Activated CD8-positive, alpha-beta T cell treated with anti-CD3 and anti-CD28 coated beads for 36 hours (primary cell): ENCODE data around the gene NCK2. TPM values are rescaled to one million over a fixed set of nuclear protein-coding genes. Genes with fewer than 3 reads are reported as not detected.

Source experiments
- ATAC-seq: fragments of 200-7000 bp; cut with Tn5 transposase; one replicate; pipeline ENCODE4 v1.10.0; 2021; ENCODE audit warnings: mild to moderate bottlenecking, moderate library complexity
- CTCF ChIA-PET: fragments of 350-600 bp; sonication (Branson Sonifier 250); formaldehyde crosslinking; loops from one replicate; lab custom pipeline; 2021; ENCODE audit warnings: antibody characterized with exemption; lab: Charles Lee
- POLR2A ChIA-PET: fragments of 350-600 bp; sonication (Branson Sonifier 250); formaldehyde crosslinking; loops from one replicate; lab custom pipeline; 2021; ENCODE audit warnings: antibody characterized with exemption; lab: Charles Lee
- DNase-seq: peaks from one replicate; pipeline ENCODE4 v3.0.0-alpha.2; 2020
- H3K27ac Mint-ChIP-seq: one replicate; pipeline ENCODE4 v1.8.0; 2021; ENCODE audit warnings: mild to moderate bottlenecking, mixed read lengths
- H3K27me3 Mint-ChIP-seq: one replicate; pipeline ENCODE4 v1.8.0; 2021; ENCODE audit warnings: mixed read lengths
- H3K36me3 Mint-ChIP-seq: one replicate; pipeline ENCODE4 v1.8.0; 2021; ENCODE audit warnings: low read depth, mixed read lengths
- H3K4me1 Mint-ChIP-seq: one replicate; pipeline ENCODE4 v1.8.0; 2021; ENCODE audit warnings: low read depth, mixed read lengths
- H3K4me3 Mint-ChIP-seq: one replicate; pipeline ENCODE4 v1.8.0; 2021; ENCODE audit warnings: mild to moderate bottlenecking, moderate library complexity, mixed read lengths
- H3K9me3 Mint-ChIP-seq: one replicate; pipeline ENCODE4 v1.8.0; 2021; ENCODE audit warnings: mixed read lengths
- CTCF ChIP-seq: fragments of 200-600 bp; IDR thresholded peaks from one replicate; pipeline ENCODE4 v1.8.0; 2022; ENCODE audit warnings: antibody characterized with exemption, mild to moderate bottlenecking
- intact Hi-C: fragments of 100-400 bp; cut with micrococcal nuclease; formaldehyde crosslinking; loops from one replicate; pipeline ENCODE4 v1.10.0; 2022
- total RNA-seq, 2 experiments: library from RNA; stranded (reverse); gene quantifications; one replicate each; pipeline ENCODE4 v1.2.3, GENCODE V29; 2021

The NCK2 gene
- total RNA-seq, 2 experiments from 2014 or later: 68.3 to 69.7 TPM

GRCh38 chr2:105797298-105797819, 52.6 kb downstream of the NCK2 start:
- Mint-ChIP-seq H3K4me3 (peak overlapping the region; percentile 66), H3K4me1 (peaks cover 90% of the 10 kb centered on the region), H3K36me3 (peaks cover 56% of the 10 kb centered on the region), H3K27me3 (no peaks in the 10 kb centered on the region), H3K27ac (peak overlapping the region; percentile 93), H3K9me3 (no peaks in the 10 kb centered on the region)
- ChIA-PET CTCF (interaction anchor here (0.7 to 2.4 kb wide), 9 partner anchors 7 to 62 kb away, joined by 3 to 14 read pairs (median 5); no protein-coding TSS in a partner anchor), POLR2A (interaction anchor here (0.6 to 4.7 kb wide), 20 partner anchors 11 to 77 kb away, joined by 3 to 53 read pairs (median 5); no protein-coding TSS in a partner anchor)
- TF ChIP-seq CTCF: no peak
- ATAC-seq (peak; percentile 42), DNase-seq (peak; percentile 67)
- intact Hi-C loops: loop anchor here (2.0 to 5.0 kb wide), 5 partner anchors 40 to 130 kb away; no protein-coding TSS in a partner anchor

- TF ChIP-seq CTCF: no peak
- DNase-seq (peak; percentile 85), ATAC-seq (peak; percentile 8)
- Mint-ChIP-seq H3K9me3 (no peaks in the 10 kb centered on the region), H3K27me3 (no peaks in the 10 kb centered on the region), H3K4me3 (peak overlapping the region; percentile 66), H3K27ac (peak overlapping the region; percentile 93), H3K4me1 (peaks cover 90% of the 10 kb centered on the region), H3K36me3 (peaks cover 51% of the 10 kb centered on the region)
- intact Hi-C loops: loop anchor here (5.0 kb wide), 4 partner anchors 39 to 129 kb away; no protein-coding TSS in a partner anchor
- ChIA-PET CTCF (interaction anchor here (1.0 to 2.4 kb wide), 12 partner anchors 9 to 90 kb away, joined by 3 to 14 read pairs (median 5); no protein-coding TSS in a partner anchor), POLR2A (interaction anchor here (0.7 to 4.7 kb wide), 25 partner anchors 9 to 361 kb away, joined by 3 to 53 read pairs (median 5); no protein-coding TSS in a partner anchor)
Observed at GRCh38 chr2:105798595-105798994, 53.9 kb downstream of the NCK2 start.

- peaks cover 62% of the 10 kb centered on the region for H3K36me3 Mint-ChIP-seq
- DNase-seq (no peak), ATAC-seq (no peak)
- intact Hi-C loops: no loop called here
- peak overlapping the region; percentile 8 for H3K4me3 Mint-ChIP-seq
- no peaks in the 10 kb centered on the region for H3K9me3 Mint-ChIP-seq
- no peak for TF ChIP-seq CTCF
- peaks cover 98% of the 10 kb centered on the region for H3K4me1 Mint-ChIP-seq
- POLR2A ChIA-PET: interaction anchor here (1.1 to 2.3 kb wide), 8 partner anchors 10 to 57 kb away, joined by 3 to 7 read pairs (median 6); no protein-coding TSS in a partner anchor
- CTCF ChIA-PET: interaction anchor here (1.0 to 2.4 kb wide), 6 partner anchors 10 to 57 kb away, joined by 3 to 14 read pairs (median 5); no protein-coding TSS in a partner anchor
- H3K27ac Mint-ChIP-seq: peak overlapping the region; percentile 93
- no peaks in the 10 kb centered on the region for H3K27me3 Mint-ChIP-seq
Observed at GRCh38 chr2:105800036-105800713, 55.5 kb downstream of the NCK2 start.

- ChIA-PET POLR2A (interaction anchor here (1.0 to 2.3 kb wide), 9 partner anchors 9 to 57 kb away, joined by 3 to 7 read pairs (median 4); no protein-coding TSS in a partner anchor), CTCF (interaction anchor here (0.9 to 1.5 kb wide), 3 partner anchors 23 to 56 kb away, joined by 3 to 5 read pairs (median 3); no protein-coding TSS in a partner anchor)
- intact Hi-C loops: no loop called here
- ATAC-seq: no peak
- no peak for TF ChIP-seq CTCF
- Mint-ChIP-seq H3K4me1 (peaks cover 96% of the 10 kb centered on the region), H3K9me3 (no peaks in the 10 kb centered on the region), H3K4me3 (peak overlapping the region; percentile 8), H3K27me3 (no peaks in the 10 kb centered on the region), H3K27ac (peak overlapping the region; percentile 93), H3K36me3 (peaks cover 67% of the 10 kb centered on the region)
- no peak for DNase-seq
Observed at GRCh38 chr2:105800953-105801635, 56.4 kb downstream of the NCK2 start.
